H1 (cell line): ENCODE results near the gene TJP2. TPM values are rescaled to one million over a fixed set of nuclear protein-coding genes. Genes with fewer than 3 reads are reported as not detected.

ENCODE experiments used
- CTCF ChIA-PET: fragments of 300-600 bp; sonication (Branson Sonifier 250); formaldehyde crosslinking; loops from one replicate; lab custom pipeline; 2021; ENCODE audit not compliant: partially characterized antibody; lab: Charles Lee
- POLR2A ChIA-PET: fragments of 300-600 bp; sonication (Branson Sonifier 250); formaldehyde crosslinking; loops from one replicate; lab custom pipeline; 2021; ENCODE audit warnings: inconsistent platforms; ENCODE audit not compliant: partially characterized antibody; lab: Charles Lee
- DNase-seq, 2 experiments: peaks; one replicate each; pipeline versions ENCODE4 v3.0.0 to v3.0.0-alpha.2; 2010 to 2022; ENCODE audit warnings: low spot score in 2 of 2, low read depth in 1 of 2, mixed read lengths in 1 of 2
- FAIRE-seq: peaks from 2 replicates; lab custom pipeline; 2011; peaks lifted over from hg19 to GRCh38; lab: Jason Lieb, UNC
- H2AFZ ChIP-seq: 2 replicates; pipeline ENCODE4 v1.8.1; 2012; ENCODE audit warnings: low read length, inconsistent platforms
- H2AK5ac ChIP-seq: 2 replicates; pipeline ENCODE4 v1.6.1; 2013; ENCODE audit warnings: low read depth, low read length
- H2BK120ac ChIP-seq: replicated peaks from 2 replicates; pipeline ENCODE3; 2013; ENCODE audit warnings: low read depth, low read length, inconsistent platforms
- H2BK12ac ChIP-seq: 2 replicates; pipeline ENCODE4 v1.6.1; 2013; ENCODE audit warnings: low read depth, low read length
- H2BK15ac ChIP-seq: 2 replicates; pipeline ENCODE4 v1.6.1; 2013; ENCODE audit warnings: low read length
- H2BK20ac ChIP-seq: 2 replicates; pipeline ENCODE4 v1.6.1; 2013; ENCODE audit warnings: low read length
- H2BK5ac ChIP-seq: 2 replicates; pipeline ENCODE4 v1.6.1; 2013; ENCODE audit warnings: low read depth, low read length
- H3K14ac ChIP-seq: 2 replicates; pipeline ENCODE4 v1.6.1; 2013; ENCODE audit warnings: inconsistent platforms; ENCODE audit not compliant: insufficient read length
- H3K18ac ChIP-seq: 2 replicates; pipeline ENCODE4 v1.6.1; 2013; ENCODE audit warnings: low read length; ENCODE audit errors: extremely low read depth
- H3K23ac ChIP-seq: 2 replicates; pipeline ENCODE4 v1.6.1; 2013; ENCODE audit warnings: inconsistent platforms; ENCODE audit not compliant: insufficient read length
- H3K23me2 ChIP-seq: 2 replicates; pipeline ENCODE4 v1.6.1; 2013; ENCODE audit warnings: low read depth, low read length
- H3K27ac ChIP-seq: 2 replicates; pipeline ENCODE4 v1.6.1; 2011; ENCODE audit warnings: low read depth, low read length, inconsistent platforms
- H3K27me3 ChIP-seq, 4 experiments: replicated peaks in 1 of 4; 1 replicate in 1 of 4; 2 replicates in 3 of 4; pipeline versions ENCODE4 v1.6.1 to v1.8.1; 2011 to 2013; ENCODE audit warnings: low read length in 3 of 4, mild to moderate bottlenecking in 3 of 4, inconsistent platforms in 2 of 4, mixed read lengths in 2 of 4, moderate library complexity in 1 of 4; ENCODE audit not compliant: control insufficient read depth in 3 of 4, insufficient read depth in 3 of 4; ENCODE audit errors: extremely low read depth in 1 of 4
- H3K36me3 ChIP-seq, 4 experiments: 2 replicates each; pipeline versions ENCODE4 v1.6.1 to v1.8.1; 2011 to 2013; ENCODE audit warnings: mild to moderate bottlenecking in 4 of 4, low read length in 3 of 4, moderate library complexity in 2 of 4, control low read depth in 1 of 4, inconsistent platforms in 1 of 4; ENCODE audit not compliant: insufficient read depth in 4 of 4, control insufficient read depth in 2 of 4
- H3K4ac ChIP-seq: replicated peaks from 2 replicates; pipeline ENCODE3; 2013; ENCODE audit warnings: low read length, low read depth, mixed read lengths, inconsistent platforms; ENCODE audit not compliant: insufficient read length
- H3K4me1 ChIP-seq, 4 experiments: replicated peaks in 1 of 4; 1 replicate in 1 of 4; 2 replicates in 3 of 4; pipeline versions ENCODE4 v1.6.1 to v1.8.1; 2011 to 2013; ENCODE audit warnings: low read length in 3 of 4, inconsistent platforms in 2 of 4, mixed read lengths in 1 of 4; ENCODE audit not compliant: insufficient read depth in 4 of 4, control insufficient read depth in 3 of 4
- H3K4me2 ChIP-seq, 2 experiments: 2 replicates each; pipeline versions ENCODE4 v1.6.1 to v1.8.1; 2011 to 2013; ENCODE audit warnings: low read depth in 2 of 2, low read length in 2 of 2, control low read depth in 1 of 2, inconsistent platforms in 1 of 2, mild to moderate bottlenecking in 1 of 2; ENCODE audit not compliant: insufficient read depth in 1 of 2
- H3K4me3 ChIP-seq, 4 experiments: fragments of 200-600, 300-600 bp in 1 of 4; sonication (generic), shearing (Covaris generic), sonication (Bioruptor Twin) in 1 of 4; 2 replicates each; pipeline versions ENCODE4 v1.5.1 to v1.8.1; 2011 to 2016; ENCODE audit warnings: low read length in 4 of 4, low read depth in 3 of 4, control low read depth in 2 of 4, inconsistent platforms in 2 of 4, mild to moderate bottlenecking in 2 of 4, mixed read lengths in 1 of 4, moderate library complexity in 1 of 4; ENCODE audit not compliant: insufficient read depth in 2 of 4; ENCODE audit errors: extremely low read depth in 1 of 4
- H3K56ac ChIP-seq: replicated peaks from 2 replicates; pipeline ENCODE3; 2013; ENCODE audit warnings: low read depth, mild to moderate bottlenecking, mixed read lengths, low read length, inconsistent platforms; ENCODE audit not compliant: insufficient read length
- H3K79me1 ChIP-seq: 2 replicates; pipeline ENCODE4 v1.6.1; 2013; ENCODE audit warnings: low read depth, low read length, control low read depth
- H3K79me2 ChIP-seq, 2 experiments: 2 replicates each; pipeline versions ENCODE4 v1.6.1 to v1.8.1; 2012 to 2013; ENCODE audit warnings: low read length in 2 of 2, mild to moderate bottlenecking in 2 of 2, inconsistent platforms in 1 of 2; ENCODE audit not compliant: insufficient read depth in 2 of 2, control insufficient read depth in 1 of 2
- H3K9ac ChIP-seq, 4 experiments: replicated peaks in 1 of 4; 1 replicate in 1 of 4; 2 replicates in 3 of 4; pipeline versions ENCODE4 v1.6.1 to v1.8.1; 2011 to 2013; ENCODE audit warnings: low read depth in 3 of 4, low read length in 3 of 4, control low read depth in 2 of 4, mild to moderate bottlenecking in 2 of 4, moderate library complexity in 2 of 4, inconsistent platforms in 1 of 4; ENCODE audit errors: extremely low read depth in 1 of 4
- H3K9me3 ChIP-seq, 2 experiments: 2 replicates each; pipeline versions ENCODE4 v1.6.1 to v1.8.1; 2012 to 2013; ENCODE audit warnings: mild to moderate bottlenecking in 2 of 2, moderate library complexity in 2 of 2, control low read depth in 1 of 2, inconsistent platforms in 1 of 2, low read depth in 1 of 2, low read length in 1 of 2, mixed read lengths in 1 of 2; ENCODE audit not compliant: insufficient read depth in 2 of 2
- H4K20me1 ChIP-seq, 2 experiments: replicated peaks in 1 of 2; 2 replicates each; pipeline versions ENCODE3 to v1.8.1; 2011 to 2013; ENCODE audit warnings: inconsistent platforms in 2 of 2, low read length in 2 of 2, mild to moderate bottlenecking in 1 of 2; ENCODE audit not compliant: insufficient read depth in 2 of 2, control insufficient read depth in 1 of 2
- H4K5ac ChIP-seq: 2 replicates; pipeline ENCODE4 v1.6.1; 2013; ENCODE audit warnings: low read length, low read depth, mixed read lengths, inconsistent platforms; ENCODE audit not compliant: insufficient read length
- H4K8ac ChIP-seq: 2 replicates; pipeline ENCODE4 v1.8.0; 2013; ENCODE audit warnings: mild to moderate bottlenecking, moderate library complexity, low read length, inconsistent platforms; ENCODE audit not compliant: insufficient read depth; ENCODE audit errors: extremely low read depth
- H4K91ac ChIP-seq: replicated peaks from 2 replicates; pipeline ENCODE3; 2013; ENCODE audit warnings: low read length, mixed read lengths, inconsistent platforms; ENCODE audit not compliant: insufficient read length
- CEBPB ChIP-seq: IDR thresholded peaks from 2 replicates; pipeline ENCODE4 v1.6.1; 2012; ENCODE audit warnings: low read depth, low read length
- CHD1 ChIP-seq: IDR thresholded peaks from 2 replicates; pipeline ENCODE4 v1.6.1; 2012; ENCODE audit warnings: low read depth, low read length, improper control_type of control experiment
- CHD2 ChIP-seq: IDR thresholded peaks from 2 replicates; pipeline ENCODE4 v1.6.1; 2012; ENCODE audit warnings: low read length, improper control_type of control experiment
- CTBP2 ChIP-seq: IDR thresholded peaks from 2 replicates; pipeline ENCODE4 v1.7.0; 2011; ENCODE audit warnings: borderline replicate concordance, mild to moderate bottlenecking, moderate library complexity, mixed read lengths, low read length; ENCODE audit not compliant: insufficient read depth, insufficient read length
- HDAC6 ChIP-seq: IDR thresholded peaks from one replicate; pipeline ENCODE4 v1.7.1; 2012; ENCODE audit warnings: low read depth, mild to moderate bottlenecking, inconsistent platforms, low read length, moderate library complexity
- JUN ChIP-seq: IDR thresholded peaks from 2 replicates; pipeline ENCODE4 v1.6.1; 2011; ENCODE audit warnings: low read depth, mild to moderate bottlenecking, improper control_type of control experiment, low read length
- JUND ChIP-seq: IDR thresholded peaks from 2 replicates; pipeline ENCODE4 v1.6.1; 2011; ENCODE audit warnings: mild to moderate bottlenecking, improper control_type of control experiment, low read length
- NANOG ChIP-seq: IDR thresholded peaks from 2 replicates; pipeline ENCODE4 v1.6.1; 2011; ENCODE audit warnings: low read length, low read depth, mild to moderate bottlenecking, inconsistent platforms; ENCODE audit not compliant: insufficient read depth, poor library complexity, severe bottlenecking
- SAP30 ChIP-seq: fragments of 300-600 bp; sonication (generic); IDR thresholded peaks from 2 replicates; pipeline ENCODE4 v1.7.1; 2012; ENCODE audit warnings: low read length, moderate library complexity, mild to moderate bottlenecking, inconsistent platforms; ENCODE audit not compliant: insufficient read depth, insufficient replicate concordance
- SIRT6 ChIP-seq: IDR thresholded peaks from one replicate; pipeline ENCODE4 v1.7.1; 2012; ENCODE audit warnings: low read length, inconsistent platforms
- SIX5 ChIP-seq: IDR thresholded peaks from 2 replicates; pipeline ENCODE4 v1.6.1; 2011; ENCODE audit warnings: mild to moderate bottlenecking, low read depth, low read length
- SP1 ChIP-seq: IDR thresholded peaks from 2 replicates; pipeline ENCODE4 v1.6.1; 2011; ENCODE audit warnings: low read depth, low read length
- SUZ12 ChIP-seq: fragments of 200-600 bp; sonication (generic); IDR thresholded peaks from 2 replicates; pipeline ENCODE4 v1.6.1; 2012; ENCODE audit warnings: mild to moderate bottlenecking, inconsistent platforms, low read length, moderate library complexity, mixed read lengths
- TAF1 ChIP-seq: IDR thresholded peaks from 2 replicates; pipeline ENCODE4 v1.6.1; 2011; ENCODE audit warnings: mild to moderate bottlenecking, low read depth, low read length
- WGBS, 2 experiments: shearing (Covaris generic) in 1 of 2; methylation state at CpG; one replicate each; pipeline versions ENCODE4 v1.1.6 to v1.1.7; 2013 to 2015; ENCODE audit warnings: low lambda C conversion rate in 2 of 2, mixed read lengths in 2 of 2, inconsistent platforms in 1 of 2, low coverage in 1 of 2, missing lambda C conversion rate in 1 of 2; ENCODE audit not compliant: insufficient replicate concordance in 2 of 2, insufficient coverage in 1 of 2, insufficient read length in 1 of 2; ENCODE audit errors: extremely low coverage in 1 of 2, missing lambda C conversion rate in 1 of 2; 5-methylcytosine and 5-hydroxymethylcytosine counted together
- polyA plus RNA-seq, 7 experiments: library from polyadenylated mRNA; depleted of rRNA in 3 of 7; stranded (reverse) in 5 of 7; unstranded in 2 of 7; fragments of >200 nt in 5 of 7; fragments of 200-250 nt in 2 of 7; gene quantifications; 1 replicate in 5 of 7; 2 replicates in 1 of 7; 4 replicates in 1 of 7; pipeline versions ENCODE4 v1.2.1 to v1.2.3, GENCODE V29; 2011 to 2013; ENCODE audit warnings: missing spikeins in 2 of 7, mixed read lengths in 2 of 7
- total RNA-seq: library from RNA; stranded (reverse); fragmentation: NEBNext Ultra II Directional; extraction: Animal tissue kit (Norgen Biotek cat#: 25700); gene quantifications from 2 replicates; pipeline ENCODE4 v1.2.1, GENCODE V29; 2021
- TF ChIP-seq, protein P1 (sequence below): IDR thresholded peaks from 2 replicates; pipeline ENCODE4 v1.6.1; 2012; ENCODE audit warnings: inconsistent platforms

TJP2 gene
- total and polyA plus RNA-seq, 2 of the 8 experiments (the other 6 are each of a cell fraction or from before 2014, with no cell fraction given) = 54.9 to 137 TPM

DNA sequence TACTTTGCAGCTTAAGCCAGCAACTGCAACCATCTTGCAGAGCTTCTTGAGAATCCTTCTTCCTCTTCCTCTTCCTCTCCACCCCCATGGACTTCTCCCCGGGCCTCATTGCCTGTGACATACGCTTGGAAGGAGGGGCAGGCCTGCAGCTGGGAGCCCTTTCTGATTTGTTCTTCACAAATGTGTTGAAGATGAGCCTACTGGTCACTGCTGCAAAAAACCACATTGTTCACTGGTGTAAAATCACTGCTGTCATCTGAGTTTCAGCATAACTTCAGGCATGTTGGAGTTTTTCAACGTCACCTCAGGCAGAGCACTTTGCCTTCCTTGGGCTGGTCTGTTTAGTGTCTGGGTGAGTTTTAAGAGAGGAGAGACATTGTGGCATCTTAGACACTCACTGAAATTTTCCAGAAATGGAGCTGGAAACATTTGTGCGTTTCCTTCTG is 7.9 kb downstream of the TJP2 start:
- no peak overlapping the region for H4K5ac ChIP-seq
- no peak overlapping the region for H3K14ac ChIP-seq
- no peak overlapping the region for H2BK120ac ChIP-seq
- peaks cover 3% of the 10 kb centered on the region; the same call in 1 of the 2 replicates for H3K79me1 ChIP-seq
- H3K27ac ChIP-seq = no peak overlapping the region
- H2AK5ac ChIP-seq = no peak overlapping the region
- no peak overlapping the region for H3K23ac ChIP-seq
- DNase-seq (peak in 1 of 2 experiments; percentile 33), FAIRE-seq (no peak)
- no peak overlapping the region for H2BK20ac ChIP-seq
- ChIA-PET CTCF (interaction anchor here (1.0 to 6.2 kb wide), 6 partner anchors 12 to 125 kb away, joined by 3 to 61 read pairs (median 4); no protein-coding TSS in a partner anchor), POLR2A (interaction anchor here (1.1 to 1.3 kb wide), 2 partner anchors 12 to 14 kb away, joined by 3 to 6 read pairs; no protein-coding TSS in a partner anchor)
- H3K18ac ChIP-seq = no peak overlapping the region
- no peak overlapping the region for H2BK15ac ChIP-seq
- H4K8ac ChIP-seq = no peak overlapping the region
- H3K9me3 ChIP-seq = no peaks in the 10 kb centered on the region; a peak in 1 of 4 replicates
- H2BK5ac ChIP-seq = no peak overlapping the region
- peaks cover 0 to 5% (median 0%) of the 10 kb centered on the region in 4 experiments; a peak in 3 of 8 replicates for H3K36me3 ChIP-seq
- H3K23me2 ChIP-seq = no peaks in the 10 kb centered on the region
- no peak overlapping the region for H3K56ac ChIP-seq
- H4K91ac ChIP-seq = no peak overlapping the region
- no peak overlapping the region for H3K4me3 ChIP-seq
- peaks cover 0 to 2% of the 10 kb centered on the region in 2 experiments for H4K20me1 ChIP-seq
- H3K27me3 ChIP-seq = no peaks in the 10 kb centered on the region
- H2BK12ac ChIP-seq = no peak overlapping the region
- no peak overlapping the region for H3K4me2 ChIP-seq
- WGBS, 2 experiments = 89% methylated on average over 4 of the region's 4 CpGs; no CpG with 5 or more reads in 1 of the 2 experiments
- no peak overlapping the region for H3K4ac ChIP-seq
- H3K4me1 ChIP-seq = no peaks in the 10 kb centered on the region; a peak in 1 of 7 replicates
- H2AFZ ChIP-seq = no peak overlapping the region
- no peak overlapping the region for H3K9ac ChIP-seq
- H3K79me2 ChIP-seq = peaks cover 3 to 82% of the 10 kb centered on the region in 2 experiments; a peak in 3 of 4 replicates
- no peak for TF ChIP-seq SUZ12
- no peak for TF ChIP-seq HDAC6
- no peak for TF ChIP-seq JUN
- no peak for TF ChIP-seq CEBPB
- TF ChIP-seq SAP30 = no peak
- TF ChIP-seq, protein P1, sequence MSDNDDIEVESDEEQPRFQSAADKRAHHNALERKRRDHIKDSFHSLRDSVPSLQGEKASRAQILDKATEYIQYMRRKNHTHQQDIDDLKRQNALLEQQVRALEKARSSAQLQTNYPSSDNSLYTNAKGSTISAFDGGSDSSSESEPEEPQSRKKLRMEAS = no peak
- TF ChIP-seq CHD1 = no peak
- no peak for TF ChIP-seq NANOG
- no peak for TF ChIP-seq SP1
- TF ChIP-seq SIRT6 = no peak
- no peak for TF ChIP-seq CTBP2
- TF ChIP-seq TAF1 = no peak
- TF ChIP-seq JUND = no peak
- no peak for TF ChIP-seq CHD2
- TF ChIP-seq SIX5 = no peak
